Activated T-cell treated with anti-CD3 and anti-CD28 coated beads, Interleukin-2, amount 50 U/mL, for 4 hours (primary cell): Measurements from ENCODE around the gene FOXP3. TPM values are rescaled to one million over a fixed set of nuclear protein-coding genes. Genes with fewer than 3 reads are reported as not detected.

Source experiments
- ATAC-seq, 2 donors: fragments of 200-7000 bp; cut with Tn5 transposase; one replicate each; pipeline ENCODE4 v1.10.0; 2021
- DNase-seq: peaks from one replicate; pipeline ENCODE4 v3.0.0-alpha.2; 2020
- H3K27me3 Mint-ChIP-seq: one replicate; pipeline ENCODE4 v1.8.0; 2021; ENCODE audit warnings: low read depth, mixed read lengths
- H3K36me3 Mint-ChIP-seq: one replicate; pipeline ENCODE4 v1.8.0; 2022; ENCODE audit warnings: mixed read lengths; ENCODE audit not compliant: insufficient read depth
- H3K4me1 Mint-ChIP-seq: one replicate; pipeline ENCODE4 v1.8.0; 2021; ENCODE audit warnings: low read depth, mixed read lengths
- H3K4me3 Mint-ChIP-seq: one replicate; pipeline ENCODE4 v1.8.0; 2021; ENCODE audit warnings: mild to moderate bottlenecking, moderate library complexity, mixed read lengths
- H3K9me3 Mint-ChIP-seq: one replicate; pipeline ENCODE4 v1.8.0; 2021; ENCODE audit warnings: mixed read lengths
- total RNA-seq, 3 donors: library from RNA; stranded (reverse); gene quantifications; one replicate each; pipeline ENCODE4 v1.2.1, GENCODE V29; 2021

FOXP3 gene
- total RNA-seq, 3 donors from 2014 or later: 14.7 to 18.5 (median 16.1) TPM

DNA sequence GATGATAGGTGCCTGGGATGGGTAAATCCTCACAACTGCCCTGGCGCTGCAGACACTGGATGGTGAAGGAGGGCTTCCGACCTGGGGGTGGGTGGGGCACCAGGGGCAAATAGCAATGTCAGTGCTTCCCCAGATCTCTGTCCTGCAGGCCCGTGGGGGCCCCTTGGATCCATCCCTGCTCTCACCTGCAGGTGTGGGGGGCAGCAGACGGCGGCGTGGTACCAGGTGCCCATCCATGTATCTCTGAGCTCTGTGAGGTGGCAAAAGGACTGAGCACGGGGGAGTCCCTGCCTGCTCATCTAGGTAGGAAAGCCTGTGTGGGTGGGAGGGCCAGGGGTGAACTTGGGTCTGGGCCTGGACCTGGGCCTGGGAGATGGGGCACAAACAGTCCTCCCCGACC lies 58.0 kb downstream of the FOXP3 start:
- no peak for DNase-seq
- no peak overlapping the region for H3K4me3 Mint-ChIP-seq
- H3K36me3 Mint-ChIP-seq: no peaks in the 10 kb centered on the region
- H3K27me3 Mint-ChIP-seq: peaks cover 2% of the 10 kb centered on the region
- H3K9me3 Mint-ChIP-seq: no peaks in the 10 kb centered on the region
- no peak for ATAC-seq
- no peaks in the 10 kb centered on the region for H3K4me1 Mint-ChIP-seq

GRCh38 chrX:49205443-49205842 lies 59.1 kb downstream of the FOXP3 start:
- H3K4me1 Mint-ChIP-seq: peaks cover 3% of the 10 kb centered on the region
- no peak for ATAC-seq
- H3K36me3 Mint-ChIP-seq: no peaks in the 10 kb centered on the region
- H3K9me3 Mint-ChIP-seq: no peaks in the 10 kb centered on the region
- H3K27me3 Mint-ChIP-seq: no peaks in the 10 kb centered on the region
- DNase-seq: no peak
- no peak overlapping the region for H3K4me3 Mint-ChIP-seq

DNA sequence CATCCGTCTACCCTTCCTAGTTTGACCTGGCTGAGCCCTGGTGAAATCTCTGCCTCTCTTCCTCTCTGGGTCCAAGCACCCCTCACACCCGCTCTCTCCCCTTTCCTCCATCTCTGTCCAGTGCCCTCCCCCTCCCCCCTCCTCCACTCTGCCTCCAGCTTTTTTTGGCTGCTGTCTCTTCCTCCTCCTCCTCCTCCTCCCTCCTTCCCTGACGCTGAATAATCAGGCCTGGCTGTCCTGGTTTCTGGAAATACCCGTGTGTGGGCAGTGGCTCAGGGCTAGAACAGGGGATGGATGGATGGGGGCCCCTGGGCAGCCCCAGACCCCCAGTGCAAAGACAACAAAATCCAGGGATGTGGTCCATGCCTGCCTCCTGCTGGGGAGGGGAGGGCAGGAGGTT lies 59.8 kb downstream of the FOXP3 start:
- Mint-ChIP-seq H3K27me3 (no peaks in the 10 kb centered on the region), H3K4me1 (peaks cover 5% of the 10 kb centered on the region), H3K36me3 (no peaks in the 10 kb centered on the region), H3K4me3 (no peak overlapping the region), H3K9me3 (no peaks in the 10 kb centered on the region)
- DNase-seq: no peak
- no peak for ATAC-seq

GRCh38 chrX:49204017-49204416 lies 60.5 kb downstream of the FOXP3 start:
- no peak for ATAC-seq
- H3K27me3 Mint-ChIP-seq: no peaks in the 10 kb centered on the region
- H3K4me1 Mint-ChIP-seq: peaks cover 6% of the 10 kb centered on the region
- H3K36me3 Mint-ChIP-seq: no peaks in the 10 kb centered on the region
- DNase-seq: no peak
- H3K4me3 Mint-ChIP-seq: no peak overlapping the region
- H3K9me3 Mint-ChIP-seq: no peaks in the 10 kb centered on the region

- H3K27me3 Mint-ChIP-seq: no peaks in the 10 kb centered on the region
- no peaks in the 10 kb centered on the region for H3K9me3 Mint-ChIP-seq
- H3K36me3 Mint-ChIP-seq: no peaks in the 10 kb centered on the region
- DNase-seq: no peak
- H3K4me1 Mint-ChIP-seq: peaks cover 11% of the 10 kb centered on the region
- ATAC-seq: no peak
- H3K4me3 Mint-ChIP-seq: no peak overlapping the region
Measured at GRCh38 chrX:49203536-49203935, 61.0 kb downstream of the FOXP3 start.

DNA sequence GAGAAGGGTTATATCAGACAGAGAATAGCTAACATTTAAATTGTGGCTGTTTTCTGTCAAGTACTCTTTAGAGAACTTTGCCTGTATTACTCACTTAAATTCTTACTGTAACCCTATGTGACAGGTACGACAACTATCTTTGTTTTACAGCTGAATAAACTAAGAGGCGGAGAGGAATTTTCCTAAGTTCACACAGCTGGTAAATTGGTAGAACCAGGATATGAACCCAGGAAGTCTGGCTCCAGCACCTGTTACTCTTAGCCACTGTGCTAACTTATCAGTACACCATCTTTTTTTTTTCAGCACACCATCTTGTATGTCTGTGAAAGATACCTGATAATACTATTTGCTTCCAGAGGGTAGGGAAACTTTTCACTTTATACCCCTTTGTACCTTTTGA lies 62.5 kb downstream of the FOXP3 start:
- no peaks in the 10 kb centered on the region for H3K36me3 Mint-ChIP-seq
- DNase-seq: no peak
- no peaks in the 10 kb centered on the region for H3K27me3 Mint-ChIP-seq
- peaks cover 17% of the 10 kb centered on the region for H3K4me1 Mint-ChIP-seq
- no peak for ATAC-seq
- no peak overlapping the region for H3K4me3 Mint-ChIP-seq
- no peaks in the 10 kb centered on the region for H3K9me3 Mint-ChIP-seq

Other genes starting within 250 kb of the FOXP3 start
- 10 to 100 TPM; 22.8 to 28.8 (median 23.4) TPM for gene TFE3, start 221.4 kb downstream of the FOXP3 start, total RNA-seq
- gene CCDC120, start 205.7 kb downstream of the FOXP3 start, total RNA-seq: 1 to 10 TPM; 3.3 to 4.2 (median 4.0) TPM
- gene PRAF2, start 190.7 kb downstream of the FOXP3 start, total RNA-seq: 10 to 100 TPM; 10.5 to 12.7 (median 11.4) TPM
- gene WDR45, start 184.8 kb downstream of the FOXP3 start, total RNA-seq: 10 to 100 TPM; 31.0 to 37.9 (median 36.5) TPM
- gene GPKOW, start 141.0 kb downstream of the FOXP3 start, total RNA-seq: 10 to 100 TPM; 21.2 to 28.4 (median 24.6) TPM
- gene MAGIX, start 102.0 kb downstream of the FOXP3 start, total RNA-seq: 1 to 10 TPM in 1 of 3 donors, under 1 TPM in 2; 0.81 to 1.6 (median 0.84) TPM
- gene PLP2, start 92.8 kb downstream of the FOXP3 start, total RNA-seq: 100 to 1,000 TPM; 111 to 134 (median 126) TPM
- 10 to 100 TPM in 2 of 3 donors, 1 to 10 TPM in 1; 9.2 to 11.7 (median 10.3) TPM for gene PRICKLE3, start 78.3 kb downstream of the FOXP3 start, total RNA-seq
- gene SYP, start 64.5 kb downstream of the FOXP3 start, total RNA-seq: 1 to 10 TPM; 3.1 to 5.3 (median 3.8) TPM
- gene CACNA1F, start 31.4 kb downstream of the FOXP3 start, total RNA-seq: under 1 TPM in 2 of 3 donors, not detected in 1; 0.13 to 0.19 TPM
- 10 to 100 TPM; 22.7 to 23.4 (median 22.8) TPM for gene CCDC22, start 29.2 kb downstream of the FOXP3 start, total RNA-seq
- gene PPP1R3F, start 5.1 kb upstream of the FOXP3 start, total RNA-seq: 1 to 10 TPM; 2.4 to 3.4 (median 3.1) TPM
- not detected for gene GAGE10, start 38.9 kb upstream of the FOXP3 start, total RNA-seq
- not detected for gene GAGE12J, start 57.3 kb upstream of the FOXP3 start, total RNA-seq
- not detected for gene GAGE13, start 66.9 kb upstream of the FOXP3 start, total RNA-seq